SJCRH30 (cell line): ENCODE measurements around the gene PTPN18. TPM values are rescaled to one million over a fixed set of nuclear protein-coding genes. Genes with fewer than 3 reads are reported as not detected.
"Not testable (repeated sequence)": the region's sequence is repeated elsewhere in the genome, so short reads cannot be mapped to it uniquely, and the experiment has no call there.

Source experiments
- DNase-seq, 2 experiments: peaks; one replicate each; pipeline ENCODE4 v3.0.0-alpha.2; 2015 to 2020
- H3K27ac ChIP-seq: fragments of 250-450 bp; sonication (Bioruptor Pico); 2 replicates; pipeline ENCODE4 v1.5.1; 2020; ENCODE audit warnings: mild to moderate bottlenecking, moderate library complexity
- H3K27me3 ChIP-seq: fragments of 250-450 bp; sonication (Bioruptor Pico); 2 replicates; pipeline ENCODE4 v1.5.1; 2020; ENCODE audit warnings: mild to moderate bottlenecking, moderate library complexity
- H3K36me3 ChIP-seq: fragments of 250-450 bp; sonication (Bioruptor Pico); 2 replicates; pipeline ENCODE4 v1.5.1; 2020; ENCODE audit warnings: mild to moderate bottlenecking, moderate library complexity
- H3K4me1 ChIP-seq: fragments of 250-450 bp; sonication (Bioruptor Pico); 2 replicates; pipeline ENCODE4 v1.5.1; 2020; ENCODE audit warnings: mild to moderate bottlenecking, moderate library complexity
- H3K4me3 ChIP-seq: fragments of 250-450 bp; sonication (Bioruptor Pico); 2 replicates; pipeline ENCODE4 v1.5.1; 2020; ENCODE audit warnings: mild to moderate bottlenecking, moderate library complexity
- H3K9me3 ChIP-seq: fragments of 250-450 bp; sonication (Bioruptor Pico); replicated peaks from 2 replicates; pipeline ENCODE4 v1.5.1; 2020; ENCODE audit warnings: mild to moderate bottlenecking, moderate library complexity
- total RNA-seq: library from RNA; depleted of rRNA; stranded (reverse); fragments of >200 nt; shearing (Covaris generic); gene quantifications from 2 replicates; pipeline ENCODE4 v1.2.3, GENCODE V29; 2014; rRNA removed

PTPN18 gene
- total RNA-seq, 1 experiment from 2014 or later = 18.6 TPM

DNA sequence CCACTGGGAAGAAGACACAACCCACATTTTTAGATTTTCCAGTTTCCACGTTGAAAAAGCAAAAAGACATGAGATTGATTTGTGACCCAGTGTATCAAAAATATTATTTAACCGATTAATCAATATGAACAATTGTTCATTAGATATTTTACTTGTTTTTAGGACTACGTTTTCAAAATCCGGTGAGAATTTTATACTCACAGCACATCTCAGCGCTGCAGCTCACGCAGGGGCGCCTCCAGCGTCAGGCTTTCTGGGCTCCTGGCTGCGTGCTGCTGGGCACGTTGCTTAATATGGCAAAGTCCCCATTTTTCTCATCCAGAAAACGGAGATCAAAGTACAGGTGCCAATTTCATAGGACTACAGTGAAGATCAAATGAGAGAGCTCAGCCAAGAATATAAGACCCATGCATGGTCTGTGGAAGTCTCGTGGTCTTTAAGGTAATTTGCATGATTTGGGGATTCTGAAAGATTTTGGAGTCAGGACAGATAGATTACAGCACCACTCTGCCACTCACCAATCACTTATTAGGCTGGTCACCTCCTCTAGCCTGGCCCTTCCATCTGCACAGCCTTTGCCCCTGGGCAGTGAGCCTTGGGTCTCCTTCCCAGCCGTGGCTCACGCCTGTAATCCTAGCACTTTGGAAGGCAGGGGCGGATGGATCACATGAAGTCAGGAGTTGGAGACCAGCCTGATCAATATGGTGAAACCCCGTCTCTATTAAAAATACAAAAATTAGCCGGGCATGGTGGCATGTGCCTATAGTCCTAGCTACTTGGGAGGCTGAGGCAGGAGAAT lies 36.2 kb downstream of the PTPN18 start:
- Histone ChIP-seq H3K27ac (peak overlapping the region; percentile 30; the same call in 1 of the 2 replicates), H3K4me1 (no peaks in the 10 kb centered on the region), H3K9me3 (no peaks in the 10 kb centered on the region), H3K4me3 (peak overlapping the region; percentile 71), H3K36me3 (no peaks in the 10 kb centered on the region), H3K27me3 (no peaks in the 10 kb centered on the region)
- peak; percentile 35 to 58 for DNase-seq

- Histone ChIP-seq H3K9me3 (no peaks in the 10 kb centered on the region), H3K36me3 (no peaks in the 10 kb centered on the region), H3K4me1 (no peaks in the 10 kb centered on the region), H3K27ac (no peak overlapping the region), H3K27me3 (no peaks in the 10 kb centered on the region), H3K4me3 (no peak overlapping the region)
- no peak for DNase-seq
Measured at GRCh38 chr2:130393318-130393910, 37.6 kb downstream of the PTPN18 start.

GRCh38 chr2:130406280-130406679 lies 50.4 kb downstream of the PTPN18 start:
- H3K4me3 ChIP-seq, H3K27ac ChIP-seq, H3K27me3 ChIP-seq, H3K36me3 ChIP-seq, H3K4me1 ChIP-seq, DNase-seq, H3K9me3 ChIP-seq: not testable (repeated sequence)

DNA sequence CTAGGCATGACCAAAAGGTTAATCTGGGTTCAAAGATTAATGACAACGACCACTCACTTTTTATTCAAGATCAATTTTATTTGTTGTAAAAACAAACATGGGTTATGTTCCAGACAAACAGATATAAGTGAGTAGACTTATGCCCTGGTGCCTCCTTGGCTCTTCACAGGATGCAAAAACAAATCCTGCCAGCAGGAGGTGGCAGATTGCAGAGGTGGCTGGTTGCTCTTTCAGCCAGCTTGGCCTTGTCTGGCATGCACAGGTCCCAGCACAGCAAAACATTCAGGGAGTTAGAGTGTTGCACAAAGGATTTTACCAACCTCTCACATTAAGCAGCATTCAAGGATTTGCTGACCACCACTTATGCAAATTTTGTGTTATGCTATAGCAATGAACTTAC lies 60.8 kb downstream of the PTPN18 start:
- not testable (repeated sequence) for H3K27me3 ChIP-seq, H3K4me3 ChIP-seq, H3K4me1 ChIP-seq, H3K27ac ChIP-seq, H3K36me3 ChIP-seq, DNase-seq, H3K9me3 ChIP-seq

- H3K36me3 ChIP-seq, H3K4me3 ChIP-seq, H3K4me1 ChIP-seq, H3K27ac ChIP-seq, H3K9me3 ChIP-seq, H3K27me3 ChIP-seq, DNase-seq: not testable (repeated sequence)
Measured at GRCh38 chr2:130418845-130419244, 63.0 kb downstream of the PTPN18 start.

Other genes with a start within 250 kb of the PTPN18 start
- gene POTEF, start 226.8 kb upstream of the PTPN18 start, total RNA-seq = 8.6 and 11.5 TPM in 2 replicates
- 2.2 and 2.7 TPM in 2 replicates for gene CCDC74B, start 210.9 kb upstream of the PTPN18 start, total RNA-seq
- gene SMPD4, start 174.5 kb upstream of the PTPN18 start, total RNA-seq = 62.0 and 67.5 TPM in 2 replicates
- gene MZT2B, start 173.8 kb upstream of the PTPN18 start, total RNA-seq = 63.2 and 99.3 TPM in 2 replicates
- gene TUBA3E, start 157.6 kb upstream of the PTPN18 start, total RNA-seq = not detected in 2 replicates
- 74.0 and 77.6 TPM in 2 replicates for gene IMP4, start 13.2 kb upstream of the PTPN18 start, total RNA-seq
- 0.25 and 0.47 TPM in 2 replicates for gene POTEI, start 153.3 kb downstream of the PTPN18 start, total RNA-seq
- not detected in 2 replicates for gene CFC1B, start 165.2 kb downstream of the PTPN18 start, total RNA-seq
- gene CFC1, start 243.5 kb downstream of the PTPN18 start, total RNA-seq = not detected in 2 replicates